GM12891 (cell line): ENCODE measurements around the gene C11orf16.

Experiments used
- PAX5 ChIP-seq: IDR thresholded peaks from 2 replicates; pipeline ENCODE4 v1.6.1; 2011; ENCODE audit warnings: low read length, moderate library complexity, mild to moderate bottlenecking; ENCODE audit not compliant: insufficient read depth, severe bottlenecking
- POLR2A ChIP-seq: IDR thresholded peaks from 2 replicates; pipeline ENCODE4 v1.6.1; 2011; ENCODE audit warnings: low read depth, low read length, control low read depth
- POLR2AphosphoS5 ChIP-seq: IDR thresholded peaks from 2 replicates; pipeline ENCODE4 v1.6.1; 2011; ENCODE audit warnings: low read depth, low read length, control low read depth
- POU2F2 ChIP-seq: IDR thresholded peaks from 2 replicates; pipeline ENCODE4 v1.6.1; 2011; ENCODE audit warnings: low read depth, mild to moderate bottlenecking, control low read depth, low read length, moderate library complexity
- SPI1 ChIP-seq: IDR thresholded peaks from 2 replicates; pipeline ENCODE4 v1.6.1; 2011; ENCODE audit warnings: low read depth, low read length, control low read depth
- TAF1 ChIP-seq: IDR thresholded peaks from 2 replicates; pipeline ENCODE4 v1.6.1; 2011; ENCODE audit warnings: low read depth, low read length, control low read depth

DNA sequence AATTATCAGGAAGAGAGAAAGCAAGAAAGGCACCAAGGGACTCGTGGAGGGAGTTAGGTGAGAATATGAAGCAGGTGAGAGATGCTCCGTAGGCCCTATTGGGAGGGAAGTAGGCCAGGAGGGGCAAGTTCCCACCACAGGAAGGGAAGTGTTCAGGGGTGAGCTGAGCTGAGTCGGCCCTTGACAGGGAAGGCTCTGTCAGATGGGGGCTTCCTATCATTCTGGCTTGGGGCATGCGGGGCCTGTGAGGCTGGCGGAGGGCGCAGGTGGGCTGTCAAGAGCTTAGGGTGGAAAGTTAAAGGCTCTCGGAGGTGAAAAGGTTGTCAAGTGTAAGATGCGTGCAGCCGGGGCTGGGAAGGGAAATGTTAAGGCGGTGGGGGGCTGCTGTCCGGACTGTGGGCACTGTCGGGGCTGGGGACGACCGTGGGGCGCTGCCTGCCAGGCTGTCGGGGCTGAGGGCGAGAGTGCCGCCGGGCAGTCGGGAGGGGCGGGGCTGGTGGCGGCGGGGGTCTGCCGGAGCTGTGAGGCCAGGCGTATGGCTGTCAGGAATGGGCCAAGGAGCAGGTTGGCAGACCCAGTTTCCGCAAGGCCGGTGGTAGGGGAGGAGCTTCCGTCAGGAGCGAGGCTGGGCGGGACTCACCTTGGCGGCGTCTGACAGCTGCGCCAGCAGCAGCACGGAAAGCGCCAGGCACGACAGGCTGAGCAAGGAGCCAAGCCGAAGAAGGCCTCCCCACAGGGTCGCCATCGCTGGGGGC lies 31.0 kb upstream of the C11orf16 start:
- TF ChIP-seq POLR2A (no peak), POLR2AphosphoS5 (no peak), TAF1 (no peak), POU2F2 (no peak), SPI1 (no peak), PAX5 (no peak)
